Measurements from ENCODE around the gene LONP2.
A peak's percentile ranks its signal among the peaks of the same experiment; 100 is the strongest.

LONP2 gene

DNA sequence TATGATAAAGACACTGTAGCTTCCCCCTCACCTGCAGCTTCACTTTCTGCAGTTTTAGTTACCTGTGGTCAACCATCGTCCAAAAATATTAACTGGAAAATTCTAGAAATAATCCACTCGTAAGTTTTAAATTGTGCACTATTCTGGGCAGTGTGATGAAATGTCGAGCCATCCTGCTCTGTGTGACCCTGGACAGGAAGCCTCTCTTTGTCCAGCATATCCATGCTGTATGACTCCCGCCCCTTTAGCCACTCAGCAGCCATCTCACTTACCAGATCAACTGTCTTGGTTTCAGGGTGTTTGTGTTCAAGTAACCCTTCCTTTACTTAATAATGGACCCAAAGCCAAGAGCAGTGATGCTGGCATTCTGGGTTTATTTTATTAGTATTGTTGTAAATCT is 85.0 kb downstream of the LONP2 start:
- TF ChIP-seq, protein P1, sequence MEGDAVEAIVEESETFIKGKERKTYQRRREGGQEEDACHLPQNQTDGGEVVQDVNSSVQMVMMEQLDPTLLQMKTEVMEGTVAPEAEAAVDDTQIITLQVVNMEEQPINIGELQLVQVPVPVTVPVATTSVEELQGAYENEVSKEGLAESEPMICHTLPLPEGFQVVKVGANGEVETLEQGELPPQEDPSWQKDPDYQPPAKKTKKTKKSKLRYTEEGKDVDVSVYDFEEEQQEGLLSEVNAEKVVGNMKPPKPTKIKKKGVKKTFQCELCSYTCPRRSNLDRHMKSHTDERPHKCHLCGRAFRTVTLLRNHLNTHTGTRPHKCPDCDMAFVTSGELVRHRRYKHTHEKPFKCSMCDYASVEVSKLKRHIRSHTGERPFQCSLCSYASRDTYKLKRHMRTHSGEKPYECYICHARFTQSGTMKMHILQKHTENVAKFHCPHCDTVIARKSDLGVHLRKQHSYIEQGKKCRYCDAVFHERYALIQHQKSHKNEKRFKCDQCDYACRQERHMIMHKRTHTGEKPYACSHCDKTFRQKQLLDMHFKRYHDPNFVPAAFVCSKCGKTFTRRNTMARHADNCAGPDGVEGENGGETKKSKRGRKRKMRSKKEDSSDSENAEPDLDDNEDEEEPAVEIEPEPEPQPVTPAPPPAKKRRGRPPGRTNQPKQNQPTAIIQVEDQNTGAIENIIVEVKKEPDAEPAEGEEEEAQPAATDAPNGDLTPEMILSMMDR (conservative IDR thresholded peaks at IDR 0.05), result peak; percentile 2; the same call in 1 of the 2 replicates
- TF ChIP-seq ZFX (IDR thresholded peaks at IDR 0.05), result no peak
- H3K27ac ChIP-seq, result no peak overlapping the region

DNA sequence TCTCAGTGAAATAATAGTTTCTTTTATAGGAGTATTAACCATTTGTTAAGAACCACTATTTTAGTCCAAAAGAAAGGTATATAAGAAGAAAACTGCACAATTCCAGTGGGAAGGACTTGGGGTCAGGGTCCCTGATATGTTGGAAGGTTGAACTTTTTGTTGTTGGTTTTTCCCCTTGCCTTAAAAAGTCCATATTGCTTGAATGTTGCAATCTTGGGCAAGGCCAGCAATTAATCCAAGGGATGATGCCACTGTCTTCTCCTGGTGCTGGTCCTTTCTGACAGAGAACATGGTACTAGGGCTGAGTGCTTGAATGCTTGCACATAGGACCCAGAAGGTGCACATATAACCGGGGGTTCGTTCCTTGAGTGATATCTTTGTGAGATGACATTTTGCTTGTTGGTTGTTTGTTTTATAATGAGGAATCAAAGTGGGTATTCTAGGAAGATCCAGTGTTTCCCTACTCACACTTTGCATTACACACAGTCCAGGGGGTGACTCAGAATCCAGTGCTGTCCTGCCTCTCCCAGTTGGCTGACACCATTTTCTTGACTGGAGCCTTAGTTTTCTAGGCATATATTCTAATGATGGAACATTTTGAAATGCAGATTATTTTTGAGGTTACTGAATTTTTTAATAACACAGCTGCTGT is 86.2 kb downstream of the LONP2 start:
- TF ChIP-seq, protein P1 (conservative IDR thresholded peaks at IDR 0.05), result no peak
- TF ChIP-seq ZFX (IDR thresholded peaks at IDR 0.05), result no peak
- no peak overlapping the region for H3K27ac ChIP-seq

DNA sequence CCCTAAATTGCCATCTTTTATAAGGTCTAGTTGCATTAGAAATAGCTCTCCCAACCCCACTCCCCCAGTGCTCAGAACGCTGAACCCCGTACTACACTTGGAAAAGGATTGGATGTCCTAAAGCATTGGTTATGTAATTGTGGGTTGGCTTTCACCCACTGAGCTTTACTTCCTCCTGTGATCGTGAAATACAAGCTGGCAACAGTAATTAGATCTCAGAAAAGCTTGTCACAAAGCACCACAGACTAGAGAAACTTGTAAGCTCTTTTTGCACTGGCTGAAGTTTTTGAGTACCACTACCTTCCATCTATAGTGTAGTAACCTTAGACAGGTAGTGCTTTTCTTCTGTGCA is 86.7 kb downstream of the LONP2 start:
- TF ChIP-seq, protein P1 (conservative IDR thresholded peaks at IDR 0.05), result no peak
- TF ChIP-seq ZFX (IDR thresholded peaks at IDR 0.05), result no peak

DNA sequence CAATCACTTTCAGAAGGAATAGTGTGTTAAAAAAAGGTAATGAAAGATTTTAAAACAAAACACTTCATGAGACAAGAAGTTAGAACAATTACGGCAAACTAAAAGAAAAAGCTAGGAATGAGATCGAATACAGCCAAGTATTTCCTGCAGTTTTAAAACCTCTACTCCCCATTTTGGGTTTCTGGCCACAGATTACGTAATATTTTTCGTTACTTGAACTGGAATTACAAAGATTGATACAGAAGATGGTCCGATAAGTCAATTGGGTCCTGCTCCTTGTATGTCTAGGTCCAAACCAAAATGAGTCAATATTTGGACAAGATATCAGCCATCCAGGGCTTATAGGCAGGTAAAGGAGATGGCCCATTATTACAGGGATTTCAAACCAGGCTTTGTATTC is 88.9 kb downstream of the LONP2 start:
- TF ChIP-seq ZFX (IDR thresholded peaks at IDR 0.05), result no peak
- TF ChIP-seq, protein P1 (conservative IDR thresholded peaks at IDR 0.05), result no peak
- H3K27ac ChIP-seq, result no peak overlapping the region

More for the DNA sequence above, 86.7 kb downstream of the LONP2 start:
- no peak overlapping the region for H3K27ac ChIP-seq

DNA sequence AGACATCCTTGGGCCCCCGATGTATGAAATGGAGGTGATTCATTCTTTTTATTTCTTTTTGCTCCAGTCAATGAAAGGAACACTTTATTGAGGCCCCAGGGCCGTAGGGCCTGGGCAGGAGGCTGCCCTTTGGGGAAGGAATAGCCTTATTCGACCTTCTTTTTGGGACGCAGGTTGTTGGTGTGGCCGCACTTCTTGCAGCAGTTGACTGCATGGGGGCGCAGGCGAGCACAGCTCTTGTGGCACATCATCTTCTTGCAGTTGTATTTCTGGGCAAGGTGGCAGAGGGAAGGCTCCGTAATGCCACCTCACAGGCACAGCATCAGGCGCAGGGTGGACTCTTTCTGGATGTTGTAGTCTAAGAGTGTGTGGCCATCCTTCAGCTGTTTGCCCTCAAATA is 90.2 kb downstream of the LONP2 start:
- no peak overlapping the region for H3K27ac ChIP-seq
- TF ChIP-seq ZFX (IDR thresholded peaks at IDR 0.05), result no peak
- TF ChIP-seq, protein P1 (conservative IDR thresholded peaks at IDR 0.05), result no peak

DNA sequence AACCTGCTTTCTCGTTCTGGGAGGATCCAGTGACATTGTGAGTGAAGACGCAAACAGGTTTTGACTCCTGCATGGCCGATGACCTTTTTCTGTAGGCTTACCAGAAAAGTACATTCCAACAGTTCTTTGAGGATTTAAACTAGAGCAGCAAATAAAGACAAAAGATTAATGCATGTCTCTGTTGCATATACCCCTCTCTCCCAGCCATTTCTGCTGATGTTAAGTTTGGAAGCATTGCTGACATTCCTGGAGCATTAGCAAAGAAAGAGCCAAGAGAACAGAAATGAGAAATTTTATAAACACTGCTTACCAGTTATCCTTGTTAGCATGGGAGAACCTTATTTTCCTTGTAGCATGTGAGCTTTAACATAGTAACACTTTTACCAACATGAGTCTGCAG is 91.9 kb downstream of the LONP2 start:
- no peak overlapping the region for H3K27ac ChIP-seq
- TF ChIP-seq, protein P1 (conservative IDR thresholded peaks at IDR 0.05), result no peak
- no peak for TF ChIP-seq ZFX (IDR thresholded peaks at IDR 0.05)

DNA sequence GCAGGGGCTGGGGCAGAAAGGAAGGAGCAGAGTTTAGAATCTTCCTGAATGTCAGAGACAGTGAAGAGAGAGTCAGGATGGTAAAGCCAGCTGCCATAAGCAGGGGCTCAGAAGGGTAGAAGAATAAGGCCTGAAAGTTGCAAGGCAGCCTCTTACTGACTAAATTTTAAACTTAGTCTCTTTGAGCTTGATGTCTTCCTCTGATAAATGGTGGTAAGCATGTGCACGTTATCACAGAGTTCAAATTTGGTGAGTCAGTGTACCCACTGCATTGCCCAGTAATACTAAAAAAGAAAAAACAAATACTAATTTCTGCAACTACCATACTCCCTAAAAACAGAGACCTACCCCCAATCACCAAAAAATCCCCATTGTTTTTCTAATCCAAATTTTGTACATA is 96.0 kb downstream of the LONP2 start:
- no peak overlapping the region for H3K27ac ChIP-seq
- TF ChIP-seq ZFX (IDR thresholded peaks at IDR 0.05), result no peak
- TF ChIP-seq, protein P1 (conservative IDR thresholded peaks at IDR 0.05), result no peak
